Measurements from ENCODE around the gene TCERG1L.

The TCERG1L gene

GRCh38 chr10:131213741-131214505 lies 97.6 kb downstream of the TCERG1L start:
- peak in 1 of 2 donors; percentile 52 for DNase-seq
- TF ChIP-seq, protein P1, sequence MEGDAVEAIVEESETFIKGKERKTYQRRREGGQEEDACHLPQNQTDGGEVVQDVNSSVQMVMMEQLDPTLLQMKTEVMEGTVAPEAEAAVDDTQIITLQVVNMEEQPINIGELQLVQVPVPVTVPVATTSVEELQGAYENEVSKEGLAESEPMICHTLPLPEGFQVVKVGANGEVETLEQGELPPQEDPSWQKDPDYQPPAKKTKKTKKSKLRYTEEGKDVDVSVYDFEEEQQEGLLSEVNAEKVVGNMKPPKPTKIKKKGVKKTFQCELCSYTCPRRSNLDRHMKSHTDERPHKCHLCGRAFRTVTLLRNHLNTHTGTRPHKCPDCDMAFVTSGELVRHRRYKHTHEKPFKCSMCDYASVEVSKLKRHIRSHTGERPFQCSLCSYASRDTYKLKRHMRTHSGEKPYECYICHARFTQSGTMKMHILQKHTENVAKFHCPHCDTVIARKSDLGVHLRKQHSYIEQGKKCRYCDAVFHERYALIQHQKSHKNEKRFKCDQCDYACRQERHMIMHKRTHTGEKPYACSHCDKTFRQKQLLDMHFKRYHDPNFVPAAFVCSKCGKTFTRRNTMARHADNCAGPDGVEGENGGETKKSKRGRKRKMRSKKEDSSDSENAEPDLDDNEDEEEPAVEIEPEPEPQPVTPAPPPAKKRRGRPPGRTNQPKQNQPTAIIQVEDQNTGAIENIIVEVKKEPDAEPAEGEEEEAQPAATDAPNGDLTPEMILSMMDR (IDR thresholded peaks at IDR 0.05), result no peak
- Histone ChIP-seq H3K4me1 (no peaks in the 10 kb centered on the region), H3K27ac (no peak overlapping the region), H3K36me3 (no peaks in the 10 kb centered on the region), H3K9me3 (no peaks in the 10 kb centered on the region), H3K27me3 (peaks cover 0 to under 1% of the 10 kb centered on the region in 2 donors), H3K4me3 (no peak overlapping the region)
- intact Hi-C loops (cut with DNase I; ENCODE audit: low total_unique reads), result no loop called here

- TF ChIP-seq, protein P1 (IDR thresholded peaks at IDR 0.05), result no peak
- Histone ChIP-seq H3K4me3 (no peak overlapping the region), H3K36me3 (no peaks in the 10 kb centered on the region), H3K27me3 (no peaks in the 10 kb centered on the region), H3K4me1 (no peaks in the 10 kb centered on the region), H3K27ac (no peak overlapping the region), H3K9me3 (no peaks in the 10 kb centered on the region)
- peak in 1 of 2 donors; percentile 40 for DNase-seq
- intact Hi-C loops (cut with DNase I; ENCODE audit: low total_unique reads), result no loop called here
Measured at GRCh38 chr10:131212763-131213325, 98.7 kb downstream of the TCERG1L start.

DNA sequence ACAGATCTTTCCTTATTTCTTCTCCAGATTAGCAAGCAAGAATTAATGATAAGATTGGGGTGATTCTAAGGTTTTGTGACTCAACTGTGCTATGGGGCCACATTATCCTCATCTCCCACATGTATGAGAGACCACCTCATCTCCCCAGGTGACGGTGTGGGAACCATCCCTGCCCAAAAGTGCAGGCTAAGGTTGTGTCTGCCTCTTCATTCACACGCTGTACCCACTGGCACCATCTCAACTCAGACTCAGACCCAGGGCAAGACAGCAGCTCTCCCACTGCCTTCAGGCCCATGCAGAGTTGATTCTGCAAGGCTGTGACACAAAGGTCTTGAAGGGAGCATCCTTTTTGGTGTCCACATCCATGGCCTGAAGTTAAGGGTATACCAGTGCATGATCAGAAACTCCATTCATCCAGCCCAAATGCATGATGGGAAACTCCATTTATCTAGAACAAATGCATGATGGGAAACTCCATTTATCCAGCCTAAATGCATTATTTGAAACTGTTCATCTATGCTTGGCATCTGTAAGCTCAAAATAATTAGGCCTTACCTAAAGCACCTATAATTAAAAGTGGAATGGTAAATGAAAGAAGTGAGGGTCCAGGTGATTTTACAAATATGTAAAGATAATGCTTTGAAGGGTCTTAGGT lies 99.4 kb downstream of the TCERG1L start:
- no peaks in the 10 kb centered on the region for H3K27me3 ChIP-seq
- intact Hi-C loops (cut with DNase I; ENCODE audit: low total_unique reads), result no loop called here
- TF ChIP-seq, protein P1 (IDR thresholded peaks at IDR 0.05), result no peak
- H3K4me3 ChIP-seq, result no peak overlapping the region
- no peaks in the 10 kb centered on the region for H3K9me3 ChIP-seq
- H3K36me3 ChIP-seq, result no peaks in the 10 kb centered on the region
- H3K27ac ChIP-seq, result no peak overlapping the region
- DNase-seq, result no peak
- H3K4me1 ChIP-seq, result no peaks in the 10 kb centered on the region

GRCh38 chr10:131211559-131211958 lies 100.0 kb downstream of the TCERG1L start:
- Histone ChIP-seq H3K36me3 (no peaks in the 10 kb centered on the region), H3K9me3 (no peaks in the 10 kb centered on the region), H3K27me3 (no peaks in the 10 kb centered on the region), H3K27ac (no peak overlapping the region), H3K4me3 (no peak overlapping the region), H3K4me1 (no peaks in the 10 kb centered on the region)
- intact Hi-C loops (cut with DNase I; ENCODE audit: low total_unique reads), result no loop called here
- TF ChIP-seq, protein P1 (IDR thresholded peaks at IDR 0.05), result no peak
- DNase-seq, result no peak

DNA sequence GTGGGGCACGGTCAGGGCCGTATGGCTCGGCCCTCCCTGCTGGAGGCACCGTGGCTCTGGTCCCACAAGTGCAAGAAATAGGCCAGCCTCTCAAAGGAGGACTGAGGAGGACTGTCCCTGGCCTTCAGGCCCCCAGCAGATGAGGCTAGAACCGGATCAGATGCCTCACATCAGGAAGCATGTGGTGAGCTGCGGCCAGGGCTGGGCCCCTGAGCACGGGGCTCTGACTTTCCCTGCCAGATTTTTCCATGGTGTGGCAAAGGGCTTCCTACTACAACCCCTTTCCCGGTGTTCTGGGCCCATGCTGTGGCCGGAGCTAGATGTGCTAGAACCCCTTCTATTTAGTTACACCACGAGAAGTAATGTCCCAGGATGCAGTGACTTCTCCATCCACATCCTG lies 100.4 kb downstream of the TCERG1L start:
- no peak overlapping the region for H3K4me3 ChIP-seq
- intact Hi-C loops (cut with DNase I; ENCODE audit: low total_unique reads), result no loop called here
- TF ChIP-seq, protein P1 (IDR thresholded peaks at IDR 0.05), result no peak
- no peaks in the 10 kb centered on the region for H3K27me3 ChIP-seq
- no peaks in the 10 kb centered on the region for H3K9me3 ChIP-seq
- no peaks in the 10 kb centered on the region for H3K36me3 ChIP-seq
- H3K27ac ChIP-seq, result no peak overlapping the region
- H3K4me1 ChIP-seq, result no peaks in the 10 kb centered on the region
- DNase-seq, result peak in 1 of 2 donors; percentile 47
